Measurements from ENCODE around the gene HTT-AS.

HTT-AS gene

GRCh38 chr4:3118312-3118711, 44.0 kb upstream of the HTT-AS start:
- no peak for DNase-seq (ENCODE audit: extremely low spot score)
- CTCF ChIA-PET: no interaction called here
- POLR2A ChIA-PET: no interaction called here
- no peak for TF ChIP-seq CTCF (IDR thresholded peaks at IDR 0.05; ENCODE audit: control extremely low read depth, extremely low read depth, low read depth, missing control alignments)

GRCh38 chr4:3116955-3117354, 42.6 kb upstream of the HTT-AS start:
- ChIA-PET POLR2A (no interaction called here), CTCF (interaction anchor here (0.6 to 1.2 kb wide), 5 partner anchors 9 to 18 kb away, joined by 3 to 7 read pairs (median 5); no protein-coding TSS in a partner anchor)
- no peak for TF ChIP-seq CTCF (IDR thresholded peaks at IDR 0.05; ENCODE audit: control extremely low read depth, extremely low read depth, low read depth, missing control alignments)
- DNase-seq (ENCODE audit: extremely low spot score): no peak

GRCh38 chr4:3115637-3116270, 41.4 kb upstream of the HTT-AS start:
- TF ChIP-seq CTCF (IDR thresholded peaks at IDR 0.05; ENCODE audit: control extremely low read depth, extremely low read depth, low read depth, missing control alignments): no peak

GRCh38 chr4:3114377-3114776, 40.0 kb upstream of the HTT-AS start:
- ChIA-PET CTCF (interaction anchor here (1.0 to 1.5 kb wide), 2 partner anchors 17 to 27 kb away, joined by 3 to 4 read pairs; no protein-coding TSS in a partner anchor), POLR2A (no interaction called here)
- no peak for DNase-seq (ENCODE audit: extremely low spot score)
- TF ChIP-seq CTCF (IDR thresholded peaks at IDR 0.05; ENCODE audit: control extremely low read depth, extremely low read depth, low read depth, missing control alignments): no peak

More at GRCh38 chr4:3115637-3116270, 41.4 kb upstream of the HTT-AS start:
- ChIA-PET POLR2A (no interaction called here), CTCF (interaction anchor here (1.0 to 1.5 kb wide), 5 partner anchors 7 to 28 kb away, joined by 3 to 7 read pairs (median 4); no protein-coding TSS in a partner anchor)
- no peak for DNase-seq (ENCODE audit: extremely low spot score)

- DNase-seq (ENCODE audit: extremely low spot score): no peak
- CTCF ChIA-PET: interaction anchor here (0.6 to 1.6 kb wide), 6 partner anchors 10 to 331 kb away, joined by 3 to 5 read pairs (median 3); no protein-coding TSS in a partner anchor
- POLR2A ChIA-PET: no interaction called here
- TF ChIP-seq CTCF (IDR thresholded peaks at IDR 0.05; ENCODE audit: control extremely low read depth, extremely low read depth, low read depth, missing control alignments): no peak
These were observed 38.5 kb upstream of the HTT-AS start for GRCh38 chr4:3112609-3113469.

GRCh38 chr4:3112201-3112600, 37.9 kb upstream of the HTT-AS start:
- no peak for TF ChIP-seq CTCF (IDR thresholded peaks at IDR 0.05; ENCODE audit: control extremely low read depth, extremely low read depth, low read depth, missing control alignments)
- ChIA-PET POLR2A (no interaction called here), CTCF (interaction anchor here (1.0 to 1.7 kb wide), 7 partner anchors 9 to 368 kb away, joined by 3 to 5 read pairs (median 3); no protein-coding TSS in a partner anchor)
- DNase-seq (ENCODE audit: extremely low spot score): no peak

All from GM10248 (cell line).